CD4-positive, alpha-beta T cell (primary cell): ENCODE results near the gene GALNT18. TPM values are rescaled to one million over a fixed set of nuclear protein-coding genes. Genes with fewer than 3 reads are reported as not detected.
"Not testable (repeated sequence)": the region's sequence is repeated elsewhere in the genome, so short reads cannot be mapped to it uniquely, and the experiment has no call there.

Experiments used
- ATAC-seq: fragments of 200-7000 bp; cut with Tn5 transposase; one replicate; pipeline ENCODE4 v1.10.0; 2022; ENCODE audit warnings: mild to moderate bottlenecking; ENCODE audit not compliant: poor library complexity
- CTCF ChIA-PET: fragments of 350-600 bp; sonication (Branson Sonifier 250); formaldehyde crosslinking; loops from one replicate; lab custom pipeline; 2021; ENCODE audit warnings: antibody characterized with exemption, inconsistent platforms; lab: Charles Lee
- POLR2A ChIA-PET: fragments of 350-600 bp; sonication (Branson Sonifier 250); formaldehyde crosslinking; loops from one replicate; lab custom pipeline; 2021; ENCODE audit warnings: antibody characterized with exemption, inconsistent platforms; lab: Charles Lee
- DNase-seq, 14 experiments: peaks; one replicate each; pipeline ENCODE4 v3.0.0-alpha.2; 2013 to 2020; ENCODE audit warnings: mixed read lengths in 2 of 14
- H3K27ac ChIP-seq, 2 donors: one replicate each; pipeline versions ENCODE4 v1.5.1 to v1.7.0; 2013; ENCODE audit warnings: low read length in 2 of 2, low read depth in 1 of 2, mild to moderate bottlenecking in 1 of 2
- H3K27me3 ChIP-seq, 2 experiments: 1 replicate in 1 of 2; 2 replicates in 1 of 2; pipeline versions ENCODE4 v1.6.1 to v1.7.0; 2013; ENCODE audit warnings: low read length in 2 of 2, control low read depth in 1 of 2, mild to moderate bottlenecking in 1 of 2, moderate library complexity in 1 of 2; ENCODE audit not compliant: insufficient read depth in 2 of 2, control insufficient read depth in 1 of 2
- H3K36me3 ChIP-seq: one replicate; pipeline ENCODE4 v1.6.1; 2013; ENCODE audit warnings: low read length, control low read depth; ENCODE audit not compliant: insufficient read depth
- H3K4me1 ChIP-seq: one replicate; pipeline ENCODE4 v1.6.1; 2013; ENCODE audit warnings: low read length, control low read depth; ENCODE audit not compliant: insufficient read depth
- H3K4me3 ChIP-seq: one replicate; pipeline ENCODE4 v1.5.1; 2013; ENCODE audit warnings: mild to moderate bottlenecking, low read length, moderate library complexity
- H3K9me3 ChIP-seq, 2 experiments: 1 replicate in 1 of 2; 2 replicates in 1 of 2; pipeline versions ENCODE4 v1.6.1 to v1.7.0; 2013; ENCODE audit warnings: low read length in 2 of 2, mild to moderate bottlenecking in 2 of 2, control low read depth in 1 of 2, moderate library complexity in 1 of 2; ENCODE audit not compliant: control insufficient read depth in 1 of 2, insufficient read depth in 1 of 2
- H3K27ac Mint-ChIP-seq: one replicate; pipeline ENCODE4 v1.8.0; 2020; ENCODE audit warnings: mixed read lengths
- H3K27me3 Mint-ChIP-seq: one replicate; pipeline ENCODE4 v1.8.0; 2021; ENCODE audit warnings: mixed read lengths
- H3K36me3 Mint-ChIP-seq: one replicate; pipeline ENCODE4 v1.8.0; 2021; ENCODE audit warnings: low read depth, mixed read lengths
- H3K4me1 Mint-ChIP-seq: one replicate; pipeline ENCODE4 v1.8.0; 2021; ENCODE audit warnings: low read depth, mixed read lengths
- H3K4me3 Mint-ChIP-seq: one replicate; pipeline ENCODE4 v1.8.0; 2020; ENCODE audit warnings: mild to moderate bottlenecking, mixed read lengths
- H3K9me3 Mint-ChIP-seq: one replicate; pipeline ENCODE4 v1.8.0; 2020; ENCODE audit warnings: mixed read lengths
- CTCF ChIP-seq: fragments of 200-600 bp; IDR thresholded peaks from one replicate; pipeline ENCODE4 v1.8.0; 2022; ENCODE audit warnings: antibody characterized with exemption, mild to moderate bottlenecking
- intact Hi-C, 2 experiments: fragments of 100-400 bp; cut with DNase I in 1 of 2; cut with micrococcal nuclease in 1 of 2; formaldehyde crosslinking; loops; one replicate each; pipeline versions ENCODE4 v1.15.1 to v1.9.0; 2023 to 2025; cut with DNase I, micrococcal nuclease
- total RNA-seq, 174 experiments: library from RNA in 2 of 174; stranded (reverse) in 2 of 174; gene quantifications; one replicate each; pipeline ENCODE4 v1.2.3 and lab custom pipeline; 2021 to 2026

The GALNT18 gene
- total RNA-seq, 2 experiments from 2014 or later: 0.08 TPM; not detected in 1

- H3K4me3 ChIP-seq: no peak overlapping the region
- Mint-ChIP-seq H3K36me3 (no peaks in the 10 kb centered on the region), H3K9me3 (no peaks in the 10 kb centered on the region), H3K4me3 (no peak overlapping the region), H3K4me1 (no peaks in the 10 kb centered on the region), H3K27me3 (no peaks in the 10 kb centered on the region), H3K27ac (no peak overlapping the region)
- peaks cover 0 to 5% of the 10 kb centered on the region in 2 experiments for H3K27me3 ChIP-seq
- ChIA-PET POLR2A (no interaction called here), CTCF (no interaction called here)
- no peaks in the 10 kb centered on the region for H3K9me3 ChIP-seq
- TF ChIP-seq CTCF: no peak
- DNase-seq (no peak), ATAC-seq (no peak)
- intact Hi-C loops: no loop called here
- no peak overlapping the region for H3K27ac ChIP-seq
- no peaks in the 10 kb centered on the region for H3K36me3 ChIP-seq
- no peaks in the 10 kb centered on the region for H3K4me1 ChIP-seq
Measured at GRCh38 chr11:11449327-11449726, 172.5 kb downstream of the GALNT18 start.

- no peak overlapping the region for H3K27ac Mint-ChIP-seq
- H3K36me3 Mint-ChIP-seq: no peaks in the 10 kb centered on the region
- Histone ChIP-seq H3K36me3 (no peaks in the 10 kb centered on the region), H3K27ac (no peak overlapping the region), H3K4me3 (no peak overlapping the region), H3K27me3 (peaks cover 0 to 5% of the 10 kb centered on the region in 2 experiments), H3K4me1 (no peaks in the 10 kb centered on the region), H3K9me3 (no peaks in the 10 kb centered on the region)
- H3K9me3 Mint-ChIP-seq: no peaks in the 10 kb centered on the region
- no peaks in the 10 kb centered on the region for H3K27me3 Mint-ChIP-seq
- TF ChIP-seq CTCF: no peak
- intact Hi-C loops: no loop called here
- DNase-seq: no peak
- ATAC-seq: no peak
- POLR2A ChIA-PET: no interaction called here
- H3K4me3 Mint-ChIP-seq: no peak overlapping the region
- no peaks in the 10 kb centered on the region for H3K4me1 Mint-ChIP-seq
- CTCF ChIA-PET: no interaction called here
Measured at GRCh38 chr11:11448626-11449025, 173.2 kb downstream of the GALNT18 start.

GRCh38 chr11:11447601-11448000 is 174.2 kb downstream of the GALNT18 start:
- not testable (repeated sequence) for H3K4me1 Mint-ChIP-seq

GRCh38 chr11:11446967-11447366 is 174.8 kb downstream of the GALNT18 start:
- no peak for TF ChIP-seq CTCF
- H3K9me3 ChIP-seq: no peaks in the 10 kb centered on the region
- ChIA-PET POLR2A (no interaction called here), CTCF (no interaction called here)
- ATAC-seq: no peak
- no peaks in the 10 kb centered on the region for H3K27me3 Mint-ChIP-seq
- peaks cover 0 to 5% of the 10 kb centered on the region in 2 experiments for H3K27me3 ChIP-seq
- no peak overlapping the region for H3K4me3 Mint-ChIP-seq
- no peak overlapping the region for H3K27ac ChIP-seq
- no peaks in the 10 kb centered on the region for H3K9me3 Mint-ChIP-seq
- H3K27ac Mint-ChIP-seq: no peak overlapping the region
- intact Hi-C loops: no loop called here
- H3K4me3 ChIP-seq: no peak overlapping the region
- DNase-seq: no peak
- H3K4me1 Mint-ChIP-seq: no peaks in the 10 kb centered on the region
- H3K36me3 Mint-ChIP-seq: no peaks in the 10 kb centered on the region
- no peaks in the 10 kb centered on the region for H3K4me1 ChIP-seq
- H3K36me3 ChIP-seq: no peaks in the 10 kb centered on the region

More at GRCh38 chr11:11447601-11448000, 174.2 kb downstream of the GALNT18 start:
- ATAC-seq, H3K9me3 ChIP-seq, H3K27ac Mint-ChIP-seq, CTCF ChIA-PET, H3K4me1 ChIP-seq, DNase-seq, H3K9me3 Mint-ChIP-seq, POLR2A ChIA-PET, H3K36me3 Mint-ChIP-seq, intact Hi-C loops, H3K27ac ChIP-seq, H3K4me3 Mint-ChIP-seq, H3K4me3 ChIP-seq, H3K27me3 ChIP-seq, H3K36me3 ChIP-seq, H3K27me3 Mint-ChIP-seq: not testable (repeated sequence)
